ENCODE measurements around the gene FADS3. TPM values are rescaled to one million over a fixed set of nuclear protein-coding genes. Genes with fewer than 3 reads are reported as not detected.

Gene FADS3
- total and polyA plus RNA-seq, 2 of the 13 experiments (the other 11 are each of a cell fraction or from before 2014, with no cell fraction given) = 13.4 to 23.2 TPM

DNA sequence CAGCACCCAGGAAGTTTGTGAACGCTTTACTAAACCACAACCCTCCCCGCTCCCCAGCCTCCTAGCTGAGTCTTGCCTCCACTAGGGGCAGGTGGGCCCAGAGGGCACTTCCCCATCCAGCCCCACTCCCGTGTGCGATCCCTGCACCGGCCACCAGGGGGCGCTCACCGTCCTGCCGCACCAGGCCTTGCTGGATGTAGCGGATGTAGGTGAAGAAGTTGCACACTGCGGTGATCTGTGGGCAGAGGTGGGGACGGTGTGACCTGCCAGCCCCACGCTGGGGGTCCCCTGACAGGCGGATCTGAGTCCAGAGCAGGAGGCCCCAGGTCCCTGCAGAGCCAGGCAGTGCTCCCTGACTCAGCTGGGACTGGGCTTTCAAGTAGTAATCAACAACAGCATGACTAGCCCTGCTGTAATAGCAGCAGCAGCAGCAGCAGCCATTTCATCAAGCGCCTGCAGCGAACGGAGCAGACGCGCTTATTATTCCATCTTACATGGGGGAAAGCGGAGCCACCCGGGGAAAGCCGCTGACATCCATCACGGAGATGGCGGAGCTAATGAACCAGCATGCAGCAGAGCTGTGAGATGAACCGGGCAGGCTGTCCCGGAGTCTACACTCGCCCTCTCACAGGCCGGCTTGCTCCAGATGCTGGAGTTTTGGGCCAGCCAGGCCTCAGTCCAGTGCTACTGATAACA, 7.9 kb upstream of the FADS3 start (continued):
- TF ChIP-seq ELF4 (CRISPR knock-in tag; IDR thresholded peaks at IDR 0.05; ENCODE audit: borderline replicate concordance) = no peak
- TF ChIP-seq, protein P1, sequence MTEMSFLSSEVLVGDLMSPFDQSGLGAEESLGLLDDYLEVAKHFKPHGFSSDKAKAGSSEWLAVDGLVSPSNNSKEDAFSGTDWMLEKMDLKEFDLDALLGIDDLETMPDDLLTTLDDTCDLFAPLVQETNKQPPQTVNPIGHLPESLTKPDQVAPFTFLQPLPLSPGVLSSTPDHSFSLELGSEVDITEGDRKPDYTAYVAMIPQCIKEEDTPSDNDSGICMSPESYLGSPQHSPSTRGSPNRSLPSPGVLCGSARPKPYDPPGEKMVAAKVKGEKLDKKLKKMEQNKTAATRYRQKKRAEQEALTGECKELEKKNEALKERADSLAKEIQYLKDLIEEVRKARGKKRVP (CRISPR knock-in tag; IDR thresholded peaks at IDR 0.05) = peak in 1 of 2 experiments; percentile 55; a peak in 1 of 4 replicates
- peak; percentile 58; the same call in 1 of the 2 replicates for TF ChIP-seq RXRB (CRISPR knock-in tag; IDR thresholded peaks at IDR 0.05; ENCODE audit: borderline replicate concordance)
- TF ChIP-seq CREM (IDR thresholded peaks at IDR 0.05) = no peak
- TF ChIP-seq CREM (CRISPR knock-in tag; IDR thresholded peaks at IDR 0.05) = no peak
- TF ChIP-seq ZNF570 (CRISPR knock-in tag; IDR thresholded peaks at IDR 0.05; ENCODE audit: borderline replicate concordance) = no peak
- TF ChIP-seq CCDC6 (CRISPR knock-in tag; IDR thresholded peaks at IDR 0.05) = no peak
- TF ChIP-seq KDM5B (CRISPR knock-in tag; IDR thresholded peaks at IDR 0.05; ENCODE audit: borderline replicate concordance) = 0 out of 2 replicates have a peak, but pooled peaks have one; percentile 20
- peak; percentile 58; the same call in 1 of the 2 replicates for TF ChIP-seq CBFB (CRISPR knock-in tag; IDR thresholded peaks at IDR 0.05)
- TF ChIP-seq TBP (CRISPR knock-in tag; IDR thresholded peaks at IDR 0.05) = no peak
- TF ChIP-seq, protein P2, sequence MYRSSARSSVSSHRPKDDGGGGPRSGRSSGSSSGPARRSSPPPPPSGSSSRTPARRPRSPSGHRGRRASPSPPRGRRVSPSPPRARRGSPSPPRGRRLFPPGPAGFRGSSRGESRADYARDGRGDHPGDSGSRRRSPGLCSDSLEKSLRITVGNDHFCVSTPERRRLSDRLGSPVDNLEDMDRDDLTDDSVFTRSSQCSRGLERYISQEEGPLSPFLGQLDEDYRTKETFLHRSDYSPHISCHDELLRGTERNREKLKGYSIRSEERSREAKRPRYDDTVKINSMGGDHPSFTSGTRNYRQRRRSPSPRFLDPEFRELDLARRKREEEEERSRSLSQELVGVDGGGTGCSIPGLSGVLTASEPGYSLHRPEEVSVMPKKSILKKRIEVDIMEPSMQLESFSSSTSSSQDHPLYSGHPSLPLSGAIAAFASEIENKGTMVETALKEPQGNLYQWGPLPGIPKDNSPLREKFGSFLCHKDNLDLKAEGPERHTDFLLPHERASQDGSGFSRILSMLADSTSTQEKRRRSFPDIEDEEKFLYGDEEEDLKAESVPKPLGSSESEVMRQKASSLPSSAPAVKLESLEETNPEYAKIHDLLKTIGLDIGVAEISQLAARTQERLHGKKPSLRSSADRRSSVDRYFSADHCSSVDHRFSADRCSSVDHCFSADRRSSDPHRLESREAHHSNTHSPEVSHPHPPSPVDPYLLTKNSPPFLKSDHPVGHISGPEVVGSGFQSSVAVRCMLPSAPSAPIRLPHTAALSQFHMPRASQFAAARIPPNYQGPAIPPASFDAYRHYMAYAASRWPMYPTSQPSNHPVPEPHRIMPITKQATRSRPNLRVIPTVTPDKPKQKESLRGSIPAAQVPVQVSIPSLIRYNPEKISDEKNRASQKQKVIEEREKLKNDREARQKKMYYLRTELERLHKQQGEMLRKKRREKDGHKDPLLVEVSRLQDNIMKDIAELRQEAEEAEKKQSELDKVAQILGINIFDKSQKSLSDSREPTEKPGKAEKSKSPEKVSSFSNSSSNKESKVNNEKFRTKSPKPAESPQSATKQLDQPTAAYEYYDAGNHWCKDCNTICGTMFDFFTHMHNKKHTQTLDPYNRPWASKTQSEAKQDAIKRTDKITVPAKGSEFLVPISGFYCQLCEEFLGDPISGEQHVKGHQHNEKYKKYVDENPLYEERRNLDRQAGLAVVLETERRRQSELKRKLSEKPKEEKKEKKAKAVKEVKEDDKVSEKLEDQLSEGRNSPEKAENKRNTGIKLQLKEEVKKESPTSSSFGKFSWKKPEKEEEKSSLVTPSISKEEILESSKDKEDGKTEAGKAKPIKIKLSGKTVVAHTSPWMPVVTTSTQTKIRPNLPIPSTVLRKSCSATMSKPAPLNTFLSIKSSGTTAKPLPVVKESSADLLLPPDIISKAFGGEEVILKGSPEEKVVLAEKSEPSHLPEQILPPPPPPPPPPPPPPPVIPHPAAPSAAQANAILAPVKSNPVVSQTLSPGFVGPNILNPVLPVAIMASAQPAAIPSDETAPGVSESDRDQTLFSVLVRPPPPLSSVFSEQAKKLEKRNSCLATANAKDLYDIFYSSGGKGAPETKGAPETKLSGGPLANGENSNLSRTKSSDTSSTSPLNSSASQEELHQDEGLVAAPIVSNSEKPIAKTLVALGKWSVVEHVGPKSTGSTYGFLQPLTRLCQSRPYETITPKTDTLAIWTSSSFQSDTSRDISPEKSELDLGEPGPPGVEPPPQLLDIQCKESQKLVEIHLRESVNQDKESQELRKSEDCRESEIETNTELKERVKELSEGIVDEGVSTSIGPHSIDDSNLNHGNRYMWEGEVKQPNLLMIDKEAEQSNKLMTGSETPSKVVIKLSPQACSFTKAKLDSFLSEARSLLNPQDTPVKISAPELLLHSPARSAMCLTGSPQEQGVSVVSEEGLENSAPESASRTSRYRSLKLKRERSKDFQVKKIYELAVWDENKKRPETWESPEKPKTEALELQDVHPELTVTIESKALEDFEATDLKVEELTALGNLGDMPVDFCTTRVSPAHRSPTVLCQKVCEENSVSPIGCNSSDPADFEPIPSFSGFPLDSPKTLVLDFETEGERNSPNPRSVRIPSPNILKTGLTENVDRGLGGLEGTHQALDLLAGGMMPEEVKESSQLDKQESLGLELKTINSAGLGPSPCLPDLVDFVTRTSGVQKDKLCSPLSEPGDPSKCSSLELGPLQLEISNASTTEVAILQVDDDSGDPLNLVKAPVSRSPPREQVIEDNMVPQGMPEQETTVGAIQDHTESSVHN (CRISPR knock-in tag; IDR thresholded peaks at IDR 0.05) = no peak
- TF ChIP-seq, protein P3, sequence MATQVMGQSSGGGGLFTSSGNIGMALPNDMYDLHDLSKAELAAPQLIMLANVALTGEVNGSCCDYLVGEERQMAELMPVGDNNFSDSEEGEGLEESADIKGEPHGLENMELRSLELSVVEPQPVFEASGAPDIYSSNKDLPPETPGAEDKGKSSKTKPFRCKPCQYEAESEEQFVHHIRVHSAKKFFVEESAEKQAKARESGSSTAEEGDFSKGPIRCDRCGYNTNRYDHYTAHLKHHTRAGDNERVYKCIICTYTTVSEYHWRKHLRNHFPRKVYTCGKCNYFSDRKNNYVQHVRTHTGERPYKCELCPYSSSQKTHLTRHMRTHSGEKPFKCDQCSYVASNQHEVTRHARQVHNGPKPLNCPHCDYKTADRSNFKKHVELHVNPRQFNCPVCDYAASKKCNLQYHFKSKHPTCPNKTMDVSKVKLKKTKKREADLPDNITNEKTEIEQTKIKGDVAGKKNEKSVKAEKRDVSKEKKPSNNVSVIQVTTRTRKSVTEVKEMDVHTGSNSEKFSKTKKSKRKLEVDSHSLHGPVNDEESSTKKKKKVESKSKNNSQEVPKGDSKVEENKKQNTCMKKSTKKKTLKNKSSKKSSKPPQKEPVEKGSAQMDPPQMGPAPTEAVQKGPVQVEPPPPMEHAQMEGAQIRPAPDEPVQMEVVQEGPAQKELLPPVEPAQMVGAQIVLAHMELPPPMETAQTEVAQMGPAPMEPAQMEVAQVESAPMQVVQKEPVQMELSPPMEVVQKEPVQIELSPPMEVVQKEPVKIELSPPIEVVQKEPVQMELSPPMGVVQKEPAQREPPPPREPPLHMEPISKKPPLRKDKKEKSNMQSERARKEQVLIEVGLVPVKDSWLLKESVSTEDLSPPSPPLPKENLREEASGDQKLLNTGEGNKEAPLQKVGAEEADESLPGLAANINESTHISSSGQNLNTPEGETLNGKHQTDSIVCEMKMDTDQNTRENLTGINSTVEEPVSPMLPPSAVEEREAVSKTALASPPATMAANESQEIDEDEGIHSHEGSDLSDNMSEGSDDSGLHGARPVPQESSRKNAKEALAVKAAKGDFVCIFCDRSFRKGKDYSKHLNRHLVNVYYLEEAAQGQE (IDR thresholded peaks at IDR 0.05; ENCODE audit: borderline replicate concordance in 1 of 2, low read depth in 1 of 2, low read length in 2 of 2) = no peak
- TF ChIP-seq, protein P4, sequence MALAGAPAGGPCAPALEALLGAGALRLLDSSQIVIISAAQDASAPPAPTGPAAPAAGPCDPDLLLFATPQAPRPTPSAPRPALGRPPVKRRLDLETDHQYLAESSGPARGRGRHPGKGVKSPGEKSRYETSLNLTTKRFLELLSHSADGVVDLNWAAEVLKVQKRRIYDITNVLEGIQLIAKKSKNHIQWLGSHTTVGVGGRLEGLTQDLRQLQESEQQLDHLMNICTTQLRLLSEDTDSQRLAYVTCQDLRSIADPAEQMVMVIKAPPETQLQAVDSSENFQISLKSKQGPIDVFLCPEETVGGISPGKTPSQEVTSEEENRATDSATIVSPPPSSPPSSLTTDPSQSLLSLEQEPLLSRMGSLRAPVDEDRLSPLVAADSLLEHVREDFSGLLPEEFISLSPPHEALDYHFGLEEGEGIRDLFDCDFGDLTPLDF (CRISPR knock-in tag; IDR thresholded peaks at IDR 0.05) = no peak
- peak; percentile 98 for TF ChIP-seq RAD21 (CRISPR knock-in tag; IDR thresholded peaks at IDR 0.05)
- TF ChIP-seq ZNF615 (CRISPR knock-in tag; IDR thresholded peaks at IDR 0.05; ENCODE audit: borderline replicate concordance) = no peak
